ENCODE data around the gene CD209.

- TF ChIP-seq EZH2 (IDR thresholded peaks at IDR 0.05; ENCODE audit: borderline replicate concordance, low read depth, low read length, poor library complexity, severe bottlenecking) (no peak), CTCF (conservative IDR thresholded peaks at IDR 0.05; ENCODE audit: low read depth, low read length) (no peak)
Measured at GRCh38 chr19:7789447-7789846, 42.1 kb upstream of the CD209 start.

Measured in A673 (cell line).